ENCODE data around the gene BMI1. TPM values are rescaled to one million over a fixed set of nuclear protein-coding genes. Genes with fewer than 3 reads are reported as not detected.
A peak's percentile ranks its signal among the peaks of the same experiment; 100 is the strongest.
"Not testable (repeated sequence)": the region's sequence is repeated elsewhere in the genome, so short reads cannot be mapped to it uniquely, and the experiment has no call there.

BMI1 gene
- total RNA-seq = 34.4 TPM
- long read RNA-seq, transcript BMI1-201 (10 exons, 3,428 nt) = major isoform, 20 of 25 reads
- long read RNA-seq, partial matches to known transcripts = 0 of 25 reads
- long read RNA-seq, other reads (novel, unspliced or antisense) = 5 of 25 reads

- intact Hi-C loops (cut with DNase I) = loop anchor here (2.0 to 10.0 kb wide), 7 partner anchors 68 to 796 kb away; partner anchors contain the start of genes DNAJC1, PIP4K2A and SKIDA1
- DNase-seq (ENCODE audit: missing footprints) (peak; percentile 85), ATAC-seq (peak; percentile 76)
Observed at GRCh38 chr10:22320591-22321155, at the start of gene BMI1. TSS of gene BMI1 (plus strand) at chr10:22321099. CDS start at chr10:22326450, 5,351 bp downstream.

GRCh38 chr10:22271786-22272185 is 49.1 kb upstream of the BMI1 start:
- intact Hi-C loops (cut with DNase I) = no loop called here
- ATAC-seq (no peak), DNase-seq (ENCODE audit: missing footprints) (no peak)

GRCh38 chr10:22278441-22278782 is 42.5 kb upstream of the BMI1 start:
- intact Hi-C loops (cut with DNase I) = no loop called here
- no peak for DNase-seq (ENCODE audit: missing footprints)
- no peak for ATAC-seq

GRCh38 chr10:22280078-22280477 is 40.8 kb upstream of the BMI1 start:
- intact Hi-C loops (cut with DNase I) = no loop called here
- DNase-seq (ENCODE audit: missing footprints) (no peak), ATAC-seq (no peak)

- no peak for DNase-seq (ENCODE audit: missing footprints)
- intact Hi-C loops (cut with DNase I) = no loop called here
- ATAC-seq = peak; percentile 37
Observed at GRCh38 chr10:22285130-22285529, 35.8 kb upstream of the BMI1 start.

GRCh38 chr10:22293747-22294404 is 27.0 kb upstream of the BMI1 start:
- intact Hi-C loops (cut with DNase I) = no loop called here
- ATAC-seq (no peak), DNase-seq (ENCODE audit: missing footprints) (no peak)

GRCh38 chr10:22294694-22295093 is 26.2 kb upstream of the BMI1 start:
- no peak for ATAC-seq
- DNase-seq (ENCODE audit: missing footprints) = no peak
- intact Hi-C loops (cut with DNase I) = no loop called here

- no peak for DNase-seq (ENCODE audit: missing footprints)
- intact Hi-C loops (cut with DNase I) = no loop called here
- no peak for ATAC-seq
Observed at GRCh38 chr10:22301193-22301592, 19.7 kb upstream of the BMI1 start.

GRCh38 chr10:22303461-22303860 is 17.4 kb upstream of the BMI1 start:
- DNase-seq (ENCODE audit: missing footprints) (no peak), ATAC-seq (no peak)
- intact Hi-C loops (cut with DNase I) = no loop called here

- intact Hi-C loops (cut with DNase I) = no loop called here
- DNase-seq (ENCODE audit: missing footprints) (no peak), ATAC-seq (no peak)
Observed at GRCh38 chr10:22305721-22306120, 15.2 kb upstream of the BMI1 start.

- DNase-seq (ENCODE audit: missing footprints) (no peak), ATAC-seq (no peak)
- intact Hi-C loops (cut with DNase I) = no loop called here
Observed at GRCh38 chr10:22308390-22308789, 12.5 kb upstream of the BMI1 start.

GRCh38 chr10:22309180-22310000 is 11.5 kb upstream of the BMI1 start:
- no peak for ATAC-seq
- intact Hi-C loops (cut with DNase I) = no loop called here
- DNase-seq (ENCODE audit: missing footprints) = no peak

GRCh38 chr10:22310012-22310411 is 10.9 kb upstream of the BMI1 start:
- DNase-seq (ENCODE audit: missing footprints); intact Hi-C loops (cut with DNase I); ATAC-seq: not testable (repeated sequence)

- DNase-seq (ENCODE audit: missing footprints) = no peak
- intact Hi-C loops (cut with DNase I) = no loop called here
- ATAC-seq = no peak
Observed at GRCh38 chr10:22310928-22311327, 10.0 kb upstream of the BMI1 start.

GRCh38 chr10:22314852-22315251 is 6.0 kb upstream of the BMI1 start:
- ATAC-seq (no peak), DNase-seq (ENCODE audit: missing footprints) (no peak)
- intact Hi-C loops (cut with DNase I) = no loop called here

GRCh38 chr10:22315455-22316285 is 5.2 kb upstream of the BMI1 start:
- ATAC-seq (no peak), DNase-seq (ENCODE audit: missing footprints) (no peak)
- intact Hi-C loops (cut with DNase I) = loop anchor here (2.0 kb wide), 1 partner anchor 87 kb away; no protein-coding TSS in a partner anchor

- DNase-seq (ENCODE audit: missing footprints) = peak; percentile 96
- peak; percentile 92 for ATAC-seq
- intact Hi-C loops (cut with DNase I) = loop anchor here (2.0 kb wide), 1 partner anchor 88 kb away; no protein-coding TSS in a partner anchor
Observed at GRCh38 chr10:22316286-22317075, 4.4 kb upstream of the BMI1 start, which contains the start of gene COMMD3. TSS of gene COMMD3 (plus strand) at chr10:22316388. CDS start at chr10:22316418, 30 bp downstream.

- ATAC-seq = no peak
- intact Hi-C loops (cut with DNase I) = loop anchor here (2.0 kb wide), 1 partner anchor 88 kb away; no protein-coding TSS in a partner anchor
- DNase-seq (ENCODE audit: missing footprints) = no peak
Observed at GRCh38 chr10:22317076-22317370, 3.9 kb upstream of the BMI1 start.
